H54 (cell line): ENCODE measurements around the gene SEMG1.

Source experiments
- DNase-seq: peaks from one replicate; pipeline ENCODE4 v3.0.0; 2011; ENCODE audit warnings: low spot score, mixed read lengths; ENCODE audit not compliant: insufficient read length
- FAIRE-seq: peaks from 3 replicates; lab custom pipeline; 2011; peaks lifted over from hg19 to GRCh38; lab: Jason Lieb, UNC
- POLR2A ChIP-seq: IDR thresholded peaks from 2 replicates; pipeline ENCODE4 v1.6.1; 2011; ENCODE audit warnings: low read depth, mild to moderate bottlenecking, low read length

The SEMG1 gene

GRCh38 chr20:45246109-45246508 is 39.3 kb downstream of the SEMG1 start:
- DNase-seq, result no peak
- no peak for FAIRE-seq
- TF ChIP-seq POLR2A, result no peak

- DNase-seq, result no peak
- FAIRE-seq, result no peak
- TF ChIP-seq POLR2A, result no peak
Measured at GRCh38 chr20:45247865-45248264, 41.0 kb downstream of the SEMG1 start.

- DNase-seq, result no peak
- FAIRE-seq, result no peak
- no peak for TF ChIP-seq POLR2A
Measured at GRCh38 chr20:45248609-45249008, 41.8 kb downstream of the SEMG1 start.

- no peak for TF ChIP-seq POLR2A
- no peak for FAIRE-seq
Measured at GRCh38 chr20:45251884-45252560, 45.2 kb downstream of the SEMG1 start.

GRCh38 chr20:45253261-45253660 is 46.4 kb downstream of the SEMG1 start:
- DNase-seq (no peak), FAIRE-seq (no peak)
- TF ChIP-seq POLR2A, result no peak

More at GRCh38 chr20:45251884-45252560, 45.2 kb downstream of the SEMG1 start:
- no peak for DNase-seq

GRCh38 chr20:45254383-45255262 is 47.8 kb downstream of the SEMG1 start, which contains the start of gene SLPI:
TSS of gene SLPI (minus strand) at chr20:45254564. CDS start at chr20:45254543, 21 bp downstream.
- TF ChIP-seq POLR2A, result no peak
- no peak for DNase-seq
- FAIRE-seq, result no peak

- DNase-seq (no peak), FAIRE-seq (no peak)
- no peak for TF ChIP-seq POLR2A
Measured at GRCh38 chr20:45257161-45257560, 50.3 kb downstream of the SEMG1 start.

- DNase-seq, result no peak
- TF ChIP-seq POLR2A, result no peak
- FAIRE-seq, result no peak
Measured at GRCh38 chr20:45257711-45258110, 50.9 kb downstream of the SEMG1 start.

- DNase-seq, result no peak
- TF ChIP-seq POLR2A, result no peak
- FAIRE-seq, result no peak
Measured at GRCh38 chr20:45258259-45258658, 51.4 kb downstream of the SEMG1 start.

- FAIRE-seq (no peak), DNase-seq (no peak)
- TF ChIP-seq POLR2A, result no peak
Measured at GRCh38 chr20:45258664-45259063, 51.8 kb downstream of the SEMG1 start.
